ENCODE data around the gene PSMB7. TPM values are rescaled to one million over a fixed set of nuclear protein-coding genes. Genes with fewer than 3 reads are reported as not detected.

PSMB7 gene
- total RNA-seq, 1 experiment from 2014 or later: 187 TPM

DNA sequence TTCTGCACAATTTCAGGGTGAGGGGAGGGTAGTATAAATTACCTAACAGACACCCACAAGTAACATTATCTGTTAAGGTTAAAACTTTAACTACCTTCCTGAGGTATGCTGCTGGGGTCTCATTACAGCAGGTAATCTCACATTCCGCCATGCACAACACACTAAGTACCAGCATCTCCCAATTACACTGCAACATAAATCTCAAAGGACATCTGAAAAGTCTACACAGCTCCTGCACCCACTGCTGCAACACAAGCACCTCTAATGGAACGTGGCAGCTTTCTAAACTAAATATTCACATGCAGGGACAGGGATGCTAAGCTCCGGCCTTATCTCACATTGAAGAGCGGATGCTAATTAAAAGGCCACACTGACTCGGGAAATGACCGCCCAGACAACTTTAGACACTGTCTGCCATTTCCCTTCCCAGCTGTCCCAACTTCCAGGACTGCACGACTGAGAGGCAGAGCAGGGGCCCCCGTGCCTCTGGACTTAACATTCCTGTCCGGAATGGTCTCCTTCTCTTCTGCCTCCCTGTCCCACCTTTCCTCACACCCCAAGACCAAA lies 45.9 kb downstream of the PSMB7 start (continued):
- no peak for TF ChIP-seq ZNF671 (CRISPR knock-in tag; IDR thresholded peaks at IDR 0.05)
- no peak for TF ChIP-seq TEAD4 (CRISPR knock-in tag; IDR thresholded peaks at IDR 0.05)
- TF ChIP-seq, protein P1, sequence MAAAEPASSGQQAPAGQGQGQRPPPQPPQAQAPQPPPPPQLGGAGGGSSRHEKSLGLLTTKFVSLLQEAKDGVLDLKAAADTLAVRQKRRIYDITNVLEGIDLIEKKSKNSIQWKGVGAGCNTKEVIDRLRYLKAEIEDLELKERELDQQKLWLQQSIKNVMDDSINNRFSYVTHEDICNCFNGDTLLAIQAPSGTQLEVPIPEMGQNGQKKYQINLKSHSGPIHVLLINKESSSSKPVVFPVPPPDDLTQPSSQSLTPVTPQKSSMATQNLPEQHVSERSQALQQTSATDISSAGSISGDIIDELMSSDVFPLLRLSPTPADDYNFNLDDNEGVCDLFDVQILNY (CRISPR knock-in tag; IDR thresholded peaks at IDR 0.05): no peak
- TF ChIP-seq CREM (CRISPR knock-in tag; IDR thresholded peaks at IDR 0.05): no peak
- no peak for TF ChIP-seq FOXP1 (CRISPR knock-in tag; IDR thresholded peaks at IDR 0.05; ENCODE audit: borderline replicate concordance)
- TF ChIP-seq ATF1 (CRISPR knock-in tag; IDR thresholded peaks at IDR 0.05): no peak
- no peak for TF ChIP-seq PRRX2 (CRISPR knock-in tag; IDR thresholded peaks at IDR 0.05)
- no peak for TF ChIP-seq EMX1 (CRISPR knock-in tag; IDR thresholded peaks at IDR 0.05)

DNA sequence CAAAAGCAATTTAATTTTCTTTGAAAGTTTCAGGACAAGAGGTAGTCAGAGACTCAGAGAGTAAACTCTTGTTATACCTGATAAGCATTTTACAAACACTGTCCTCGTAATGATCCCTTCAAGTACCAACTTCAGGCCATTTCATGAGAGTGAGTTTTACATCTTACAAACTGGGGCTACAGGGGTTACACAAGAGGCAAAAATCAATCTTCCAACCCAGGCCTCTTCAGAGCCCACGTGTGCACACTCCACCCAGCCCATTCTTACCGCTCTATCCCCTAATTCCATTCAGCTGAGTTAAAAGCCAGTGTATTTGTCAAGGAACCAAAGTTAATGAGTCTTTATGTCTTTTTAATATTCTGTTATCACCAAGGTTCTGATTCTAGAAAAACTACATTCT lies 46.5 kb downstream of the PSMB7 start:
- TF ChIP-seq, protein P2, sequence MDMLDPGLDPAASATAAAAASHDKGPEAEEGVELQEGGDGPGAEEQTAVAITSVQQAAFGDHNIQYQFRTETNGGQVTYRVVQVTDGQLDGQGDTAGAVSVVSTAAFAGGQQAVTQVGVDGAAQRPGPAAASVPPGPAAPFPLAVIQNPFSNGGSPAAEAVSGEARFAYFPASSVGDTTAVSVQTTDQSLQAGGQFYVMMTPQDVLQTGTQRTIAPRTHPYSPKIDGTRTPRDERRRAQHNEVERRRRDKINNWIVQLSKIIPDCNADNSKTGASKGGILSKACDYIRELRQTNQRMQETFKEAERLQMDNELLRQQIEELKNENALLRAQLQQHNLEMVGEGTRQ (CRISPR knock-in tag; IDR thresholded peaks at IDR 0.05): no peak
- TF ChIP-seq, protein P3, sequence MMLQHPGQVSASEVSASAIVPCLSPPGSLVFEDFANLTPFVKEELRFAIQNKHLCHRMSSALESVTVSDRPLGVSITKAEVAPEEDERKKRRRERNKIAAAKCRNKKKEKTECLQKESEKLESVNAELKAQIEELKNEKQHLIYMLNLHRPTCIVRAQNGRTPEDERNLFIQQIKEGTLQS (CRISPR knock-in tag; conservative IDR thresholded peaks at IDR 0.05): no peak
- no peak for TF ChIP-seq PRRX2 (CRISPR knock-in tag; IDR thresholded peaks at IDR 0.05)
- H3K4me1 Mint-ChIP-seq: peaks cover 34% of the 10 kb centered on the region
- H3K27ac Mint-ChIP-seq: peak overlapping the region; percentile 36; the same call in 1 of the 2 replicates

DNA sequence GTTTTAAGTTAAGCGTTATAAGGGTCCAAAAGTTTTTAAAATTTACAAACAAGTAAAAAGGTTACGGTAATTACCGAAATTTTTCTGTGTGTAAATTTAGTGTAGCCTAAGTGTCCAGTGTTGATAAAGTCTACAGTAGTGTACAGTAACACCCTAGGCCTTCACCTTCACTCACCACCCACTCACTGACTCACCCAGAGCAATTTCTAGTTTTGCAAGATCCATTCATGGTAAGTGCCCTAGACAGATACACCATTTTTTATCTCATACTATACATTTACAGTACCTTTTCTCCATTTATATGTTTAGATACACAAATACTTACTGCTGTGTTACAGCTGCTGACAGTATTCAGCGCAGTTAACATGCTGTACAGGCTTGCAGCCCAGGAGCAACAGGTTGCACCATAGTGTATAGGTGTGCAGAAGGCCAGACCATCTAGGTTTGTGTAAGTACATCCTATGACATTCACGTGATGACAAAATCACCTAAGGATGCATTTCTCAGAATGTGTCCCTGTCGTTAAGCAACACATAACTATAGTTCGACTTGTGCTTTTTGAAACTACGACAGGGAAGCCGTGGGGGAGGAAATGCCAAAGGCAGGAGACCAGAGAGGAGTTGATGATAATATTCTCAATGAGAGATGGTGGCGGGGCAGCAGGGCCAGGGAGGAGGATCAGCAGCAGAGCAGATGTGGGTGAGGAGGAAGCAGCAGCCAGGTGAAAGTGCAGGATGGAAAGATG lies 48.6 kb downstream of the PSMB7 start:
- ATAC-seq (no peak), DNase-seq (ENCODE audit: low spot score) (no peak)
- Mint-ChIP-seq H3K27me3 (ENCODE audit: low read depth) (no peaks in the 10 kb centered on the region), H3K4me1 (peaks cover 29% of the 10 kb centered on the region), H3K9me3 (no peaks in the 10 kb centered on the region), H3K27ac (no peak overlapping the region), H3K36me3 (peaks cover 2% of the 10 kb centered on the region; the same call in 1 of the 2 replicates), H3K4me3 (no peak overlapping the region)
- CTCF ChIA-PET: no interaction called here
- no peak for TF ChIP-seq ZNF416 (CRISPR knock-in tag; IDR thresholded peaks at IDR 0.05)
- TF ChIP-seq ZNF121 (CRISPR knock-in tag; IDR thresholded peaks at IDR 0.05): no peak
- TF ChIP-seq, protein P4, sequence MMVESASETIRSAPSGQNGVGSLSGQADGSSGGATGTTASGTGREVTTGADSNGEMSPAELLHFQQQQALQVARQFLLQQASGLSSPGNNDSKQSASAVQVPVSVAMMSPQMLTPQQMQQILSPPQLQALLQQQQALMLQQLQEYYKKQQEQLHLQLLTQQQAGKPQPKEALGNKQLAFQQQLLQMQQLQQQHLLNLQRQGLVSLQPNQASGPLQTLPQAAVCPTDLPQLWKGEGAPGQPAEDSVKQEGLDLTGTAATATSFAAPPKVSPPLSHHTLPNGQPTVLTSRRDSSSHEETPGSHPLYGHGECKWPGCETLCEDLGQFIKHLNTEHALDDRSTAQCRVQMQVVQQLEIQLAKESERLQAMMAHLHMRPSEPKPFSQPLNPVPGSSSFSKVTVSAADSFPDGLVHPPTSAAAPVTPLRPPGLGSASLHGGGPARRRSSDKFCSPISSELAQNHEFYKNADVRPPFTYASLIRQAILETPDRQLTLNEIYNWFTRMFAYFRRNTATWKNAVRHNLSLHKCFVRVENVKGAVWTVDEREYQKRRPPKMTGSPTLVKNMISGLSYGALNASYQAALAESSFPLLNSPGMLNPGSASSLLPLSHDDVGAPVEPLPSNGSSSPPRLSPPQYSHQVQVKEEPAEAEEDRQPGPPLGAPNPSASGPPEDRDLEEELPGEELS (CRISPR knock-in tag; IDR thresholded peaks at IDR 0.05): no peak
- TF ChIP-seq ZNF219 (CRISPR knock-in tag; IDR thresholded peaks at IDR 0.05; ENCODE audit: borderline replicate concordance): no peak
- no peak for TF ChIP-seq TCF7 (CRISPR knock-in tag; IDR thresholded peaks at IDR 0.05; ENCODE audit: low read depth)
- no peak for TF ChIP-seq OVOL2 (CRISPR knock-in tag; IDR thresholded peaks at IDR 0.05; ENCODE audit: borderline replicate concordance)
- no peak for TF ChIP-seq RORB (CRISPR knock-in tag; IDR thresholded peaks at IDR 0.05)
- no peak for TF ChIP-seq KAT7 (CRISPR knock-in tag; IDR thresholded peaks at IDR 0.05; ENCODE audit: borderline replicate concordance)
- TF ChIP-seq EMX1 (CRISPR knock-in tag; IDR thresholded peaks at IDR 0.05): no peak
- TF ChIP-seq, protein P1 (CRISPR knock-in tag; IDR thresholded peaks at IDR 0.05): no peak
- no peak for TF ChIP-seq ZNF232 (CRISPR knock-in tag; IDR thresholded peaks at IDR 0.05)
- TF ChIP-seq JUN (CRISPR knock-in tag; IDR thresholded peaks at IDR 0.05): no peak
- POLR2A ChIA-PET: no interaction called here

More for the DNA sequence above, 46.5 kb downstream of the PSMB7 start:
- Mint-ChIP-seq H3K4me3 (no peak overlapping the region), H3K36me3 (peaks cover 3% of the 10 kb centered on the region), H3K27me3 (ENCODE audit: low read depth) (no peaks in the 10 kb centered on the region), H3K9me3 (peaks cover under 1% of the 10 kb centered on the region)
- ATAC-seq: no peak
- POLR2A ChIA-PET: no interaction called here
- CTCF ChIA-PET: interaction anchor here (1.0 to 1.2 kb wide), 2 partner anchors 8 to 24 kb away, joined by 3 to 4 read pairs; no protein-coding TSS in a partner anchor
- no peak for DNase-seq (ENCODE audit: low spot score)

Measured in WTC11 (cell line).